DND-41 (cell line): Measurements from ENCODE around the gene EXD3.
A peak's percentile ranks its signal among the peaks of the same experiment; 100 is the strongest.

Experiments
- ATAC-seq: fragments of 200-7000 bp; cut with Tn5 transposase; 3 replicates; pipeline ENCODE4 v1.9.1; 2021; ENCODE audit warnings: low read depth; ENCODE audit not compliant: insufficient read depth
- DNase-seq: peaks from one replicate; pipeline ENCODE4 v3.0.0-alpha.2; 2020
- H2AFZ ChIP-seq: 2 replicates; pipeline ENCODE4 v1.6.0; 2012; ENCODE audit warnings: low read depth, low read length
- H3K27ac ChIP-seq: 2 replicates; pipeline ENCODE4 v1.5.1; 2012; ENCODE audit warnings: low read length, inconsistent platforms
- H3K27me3 ChIP-seq: fragments of 200-600 bp; sonication (generic); 2 replicates; pipeline ENCODE4 v1.6.0; 2012; ENCODE audit warnings: low read length, mild to moderate bottlenecking, inconsistent platforms; ENCODE audit not compliant: insufficient read depth, poor library complexity
- H3K36me3 ChIP-seq: 2 replicates; pipeline ENCODE4 v1.5.1; 2012; ENCODE audit warnings: low read length, inconsistent platforms; ENCODE audit not compliant: insufficient read depth
- H3K4me1 ChIP-seq: 2 replicates; pipeline ENCODE4 v1.5.1; 2012; ENCODE audit warnings: mild to moderate bottlenecking, low read length; ENCODE audit not compliant: insufficient read depth
- H3K4me2 ChIP-seq: 2 replicates; pipeline ENCODE4 v1.6.0; 2012; ENCODE audit warnings: mild to moderate bottlenecking, moderate library complexity, low read length, inconsistent platforms; ENCODE audit not compliant: insufficient read depth
- H3K4me3 ChIP-seq, 2 experiments: fragments of 200-600 bp in 1 of 2; shearing (Covaris generic) in 1 of 2; 2 replicates each; pipeline ENCODE4 v1.5.1; 2012 to 2016; ENCODE audit warnings: inconsistent platforms in 2 of 2, low read length in 2 of 2, mild to moderate bottlenecking in 2 of 2, low read depth in 1 of 2, moderate library complexity in 1 of 2
- H3K79me2 ChIP-seq: 2 replicates; pipeline ENCODE4 v1.6.0; 2012; ENCODE audit warnings: low read length, inconsistent platforms; ENCODE audit not compliant: insufficient read depth
- H3K9ac ChIP-seq: 2 replicates; pipeline ENCODE4 v1.6.0; 2012; ENCODE audit warnings: low read depth, mild to moderate bottlenecking, inconsistent platforms, low read length, moderate library complexity
- H3K9me3 ChIP-seq: 2 replicates; pipeline ENCODE4 v1.5.1; 2012; ENCODE audit warnings: low read length, moderate library complexity, mild to moderate bottlenecking, inconsistent platforms; ENCODE audit not compliant: insufficient read depth, severe bottlenecking
- H4K20me1 ChIP-seq: 2 replicates; pipeline ENCODE4 v1.6.0; 2012; ENCODE audit warnings: low read length; ENCODE audit not compliant: insufficient read depth
- EZH2 ChIP-seq: IDR thresholded peaks from 3 replicates; pipeline ENCODE4 v1.6.1; 2012; ENCODE audit warnings: borderline replicate concordance, low read depth, mild to moderate bottlenecking, moderate library complexity, low read length, inconsistent platforms; ENCODE audit not compliant: severe bottlenecking
- TF ChIP-seq, protein P1 (sequence below): IDR thresholded peaks from 2 replicates; pipeline ENCODE4 v1.5.1; 2012; ENCODE audit warnings: borderline replicate concordance, low read length, moderate library complexity, mild to moderate bottlenecking; ENCODE audit not compliant: poor library complexity, severe bottlenecking; ENCODE audit errors: extremely low read depth

EXD3 gene

DNA sequence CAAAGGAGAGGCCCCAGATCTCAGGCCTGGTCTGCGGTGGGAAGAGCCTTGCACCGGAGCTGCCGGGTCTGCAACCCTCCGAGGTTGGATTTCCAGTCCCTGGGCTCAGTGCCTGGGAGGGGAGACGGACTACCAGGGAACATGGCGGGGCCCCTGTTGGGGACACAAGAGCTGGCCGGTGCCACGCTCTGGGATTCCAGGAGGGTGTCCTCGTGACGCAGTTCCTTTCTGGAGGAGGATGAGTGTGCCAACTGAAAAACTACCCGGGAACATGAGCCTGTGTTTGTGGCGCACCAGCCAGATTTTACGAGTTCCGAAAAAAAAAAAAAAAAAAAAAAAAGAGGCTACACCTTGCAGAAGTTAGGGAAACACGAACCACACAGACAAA is 129.9 kb downstream of the EXD3 start:
- Histone ChIP-seq H3K27me3 (no peaks in the 10 kb centered on the region), H3K4me3 (no peak overlapping the region), H3K36me3 (no peaks in the 10 kb centered on the region), H3K4me2 (no peak overlapping the region), H3K79me2 (no peaks in the 10 kb centered on the region), H3K9me3 (no peaks in the 10 kb centered on the region), H4K20me1 (no peaks in the 10 kb centered on the region), H3K27ac (no peak overlapping the region), H3K9ac (no peak overlapping the region), H3K4me1 (no peaks in the 10 kb centered on the region), H2AFZ (no peak overlapping the region)
- no peak for DNase-seq
- no peak for ATAC-seq
- TF ChIP-seq, protein P1, sequence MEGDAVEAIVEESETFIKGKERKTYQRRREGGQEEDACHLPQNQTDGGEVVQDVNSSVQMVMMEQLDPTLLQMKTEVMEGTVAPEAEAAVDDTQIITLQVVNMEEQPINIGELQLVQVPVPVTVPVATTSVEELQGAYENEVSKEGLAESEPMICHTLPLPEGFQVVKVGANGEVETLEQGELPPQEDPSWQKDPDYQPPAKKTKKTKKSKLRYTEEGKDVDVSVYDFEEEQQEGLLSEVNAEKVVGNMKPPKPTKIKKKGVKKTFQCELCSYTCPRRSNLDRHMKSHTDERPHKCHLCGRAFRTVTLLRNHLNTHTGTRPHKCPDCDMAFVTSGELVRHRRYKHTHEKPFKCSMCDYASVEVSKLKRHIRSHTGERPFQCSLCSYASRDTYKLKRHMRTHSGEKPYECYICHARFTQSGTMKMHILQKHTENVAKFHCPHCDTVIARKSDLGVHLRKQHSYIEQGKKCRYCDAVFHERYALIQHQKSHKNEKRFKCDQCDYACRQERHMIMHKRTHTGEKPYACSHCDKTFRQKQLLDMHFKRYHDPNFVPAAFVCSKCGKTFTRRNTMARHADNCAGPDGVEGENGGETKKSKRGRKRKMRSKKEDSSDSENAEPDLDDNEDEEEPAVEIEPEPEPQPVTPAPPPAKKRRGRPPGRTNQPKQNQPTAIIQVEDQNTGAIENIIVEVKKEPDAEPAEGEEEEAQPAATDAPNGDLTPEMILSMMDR, result no peak
- no peak for TF ChIP-seq EZH2

DNA sequence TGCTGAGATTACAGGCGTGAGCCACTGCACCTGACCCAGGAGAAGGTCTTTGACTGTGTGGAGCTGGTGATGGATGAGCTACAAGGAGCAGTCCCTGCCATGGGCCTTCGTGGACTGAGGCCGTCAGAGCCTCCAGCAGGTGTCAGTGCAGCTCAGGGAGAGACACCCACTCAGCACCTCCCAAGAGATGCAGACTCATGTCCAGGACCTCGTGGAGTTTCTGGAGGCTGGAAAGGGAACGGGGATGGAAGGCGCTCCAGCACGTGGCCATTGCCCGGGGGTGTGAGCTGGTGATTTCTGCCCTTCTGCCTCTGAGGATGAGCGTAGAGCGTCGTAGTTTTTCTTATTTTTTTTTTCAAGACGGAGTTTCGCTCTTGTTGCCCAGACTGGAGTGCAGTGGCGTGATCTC is 136.0 kb downstream of the EXD3 start:
- Histone ChIP-seq H3K9ac (no peak overlapping the region), H3K4me1 (no peaks in the 10 kb centered on the region), H4K20me1 (no peaks in the 10 kb centered on the region), H3K27ac (no peak overlapping the region), H3K4me3 (no peak overlapping the region), H3K4me2 (no peak overlapping the region), H2AFZ (no peak overlapping the region), H3K27me3 (no peaks in the 10 kb centered on the region), H3K36me3 (no peaks in the 10 kb centered on the region), H3K79me2 (no peaks in the 10 kb centered on the region), H3K9me3 (no peaks in the 10 kb centered on the region)
- DNase-seq (peak; percentile 51), ATAC-seq (peak; percentile 85)
- no peak for TF ChIP-seq EZH2
- TF ChIP-seq, protein P1, result peak; percentile 70

DNA sequence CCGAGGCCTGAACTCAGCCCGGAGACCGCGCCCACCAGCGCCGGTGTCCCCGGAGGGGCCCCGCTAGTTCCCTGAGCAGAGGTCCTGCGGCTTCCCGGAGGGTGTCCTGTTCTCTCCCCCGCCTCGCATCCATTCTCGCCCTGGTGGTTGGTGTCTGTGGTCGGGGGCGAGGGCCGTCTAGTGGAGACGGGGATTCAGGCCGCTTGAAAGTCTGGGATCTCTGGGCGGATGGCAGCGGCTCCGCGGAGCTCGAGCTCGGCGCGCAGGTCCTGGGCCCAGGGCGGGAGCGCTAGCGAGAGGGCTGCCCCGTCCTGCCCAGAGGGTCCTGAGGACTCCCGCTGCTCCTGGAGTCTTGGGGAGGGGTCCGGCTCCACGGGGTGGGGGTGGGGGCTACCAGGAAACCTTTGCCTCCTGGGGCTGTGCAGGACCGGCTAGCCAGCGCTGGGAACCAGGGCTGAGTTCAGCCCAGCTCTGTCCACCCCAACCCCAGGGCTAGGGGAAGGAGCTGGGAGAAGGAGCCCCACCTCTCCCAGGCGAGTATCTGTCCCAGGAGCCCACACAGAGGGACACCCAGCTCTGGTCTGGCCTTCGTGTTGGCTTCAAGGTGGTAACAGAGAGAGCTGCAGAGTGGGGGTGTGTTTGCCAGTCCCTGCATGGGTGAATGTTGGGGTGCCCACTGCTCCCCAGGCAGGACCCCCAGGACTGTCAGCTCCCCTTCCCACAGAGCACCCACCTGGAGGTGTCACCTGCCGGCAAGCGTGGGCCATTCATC is 141.4 kb downstream of the EXD3 start:
- H3K36me3 ChIP-seq, result no peaks in the 10 kb centered on the region
- no peak for TF ChIP-seq EZH2
- TF ChIP-seq, protein P1, result no peak
- DNase-seq (no peak), ATAC-seq (no peak)
- H3K4me2 ChIP-seq, result no peak overlapping the region
- no peaks in the 10 kb centered on the region for H3K27me3 ChIP-seq
- no peaks in the 10 kb centered on the region for H3K79me2 ChIP-seq
- H2AFZ ChIP-seq, result no peak overlapping the region
- H3K4me3 ChIP-seq, result no peak overlapping the region
- no peaks in the 10 kb centered on the region for H3K4me1 ChIP-seq
- H3K27ac ChIP-seq, result no peak overlapping the region
- no peak overlapping the region for H3K9ac ChIP-seq
- H4K20me1 ChIP-seq, result no peaks in the 10 kb centered on the region
- no peaks in the 10 kb centered on the region for H3K9me3 ChIP-seq
